ENCODE results near the gene GPATCH11. TPM values are rescaled to one million over a fixed set of nuclear protein-coding genes. Genes with fewer than 3 reads are reported as not detected.

Gene GPATCH11
- total and polyA plus RNA-seq, 2 of the 4 experiments (the other 2 are of a cell fraction), result 3.9 to 4.7 TPM

DNA sequence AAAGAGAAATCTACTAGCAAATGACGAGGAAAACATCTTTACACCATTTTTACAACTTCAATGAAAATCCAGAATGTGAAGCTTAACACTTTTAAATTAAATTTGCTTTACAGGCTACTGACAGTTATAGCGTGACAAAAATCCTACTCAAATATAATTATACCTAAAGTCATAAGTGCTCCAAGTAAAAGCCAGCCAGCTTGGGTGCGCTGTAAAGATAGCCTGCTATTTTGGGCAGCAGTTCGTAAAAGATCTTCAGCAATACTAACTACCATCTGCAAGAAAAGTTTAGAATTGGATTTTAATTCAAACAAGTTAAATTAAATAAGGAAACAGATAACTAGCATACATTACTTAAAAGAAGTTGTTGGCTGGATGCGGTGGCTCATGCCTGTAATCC lies 22.5 kb upstream of the GPATCH11 start:
- intact Hi-C loops (cut with micrococcal nuclease) (no loop called here), dilution Hi-C loops (cut with HindIII; ENCODE audit: low sequenced_read_pairs, unreplicated experiment) (no loop called here), in situ Hi-C loops (cut with MboI; ENCODE audit: low sequenced_read_pairs) (no loop called here)
- Histone ChIP-seq H3K4me2 (ENCODE audit: low read depth, low read length) (no peak overlapping the region), H3K9ac (ENCODE audit: low read depth, low read length) (no peak overlapping the region), H4K8ac (ENCODE audit: low read depth in 2 of 2, low read length in 2 of 2) (no peak overlapping the region), H2AK9ac (replicated peaks; ENCODE audit: low read depth, low read length, poor library complexity) (no peak overlapping the region), H2BK5ac (ENCODE audit: low read depth, low read length, poor library complexity, severe bottlenecking) (no peak overlapping the region), H3K14ac (replicated peaks; ENCODE audit: low read depth, low read length) (no peak overlapping the region), H3K4me3 (ENCODE audit: insufficient read depth, low read depth, low read length) (no peak overlapping the region), H3K4me1 (ENCODE audit: control insufficient read depth, insufficient read depth, low read length) (peaks cover 2% of the 10 kb centered on the region; the same call in 1 of the 2 replicates), H2BK15ac (ENCODE audit: low read depth, low read length) (no peak overlapping the region), H2BK120ac (ENCODE audit: low read depth, low read length) (no peak overlapping the region), H2AFZ (replicated peaks; ENCODE audit: low read length, poor library complexity) (no peak overlapping the region), H3K9me3 (ENCODE audit: control insufficient read depth, insufficient read depth, low read length) (no peaks in the 10 kb centered on the region), H2AK5ac (ENCODE audit: low read depth, low read length) (no peak overlapping the region), H4K5ac (ENCODE audit: low read depth, low read length) (no peak overlapping the region), H3K27me3 (ENCODE audit: control insufficient read depth, insufficient read depth, low read length) (no peaks in the 10 kb centered on the region), H4K20me1 (ENCODE audit: insufficient read depth, low read length) (no peaks in the 10 kb centered on the region), H2BK20ac (ENCODE audit: low read depth, low read length) (no peak overlapping the region), H3K9me1 (ENCODE audit: insufficient read depth, low read length) (peaks cover 3% of the 10 kb centered on the region; the same call in 1 of the 2 replicates), H3K4ac (ENCODE audit: low read depth, low read length) (no peak overlapping the region), H3K27ac (ENCODE audit: insufficient read depth, low read length) (no peak overlapping the region), H4K91ac (ENCODE audit: insufficient read depth, low read depth, low read length) (no peak overlapping the region), H3K36me3 (ENCODE audit: control insufficient read depth, insufficient read depth, low read length) (peaks cover 22% of the 10 kb centered on the region), H3K79me1 (ENCODE audit: low read depth in 1 of 2, low read length in 2 of 2) (no peaks in the 10 kb centered on the region), H3K23ac (ENCODE audit: low read depth, low read length) (no peak overlapping the region), H3K56ac (ENCODE audit: extremely low read depth, insufficient read depth, low read length) (no peak overlapping the region), H3K18ac (ENCODE audit: low read depth, low read length) (no peak overlapping the region)
- ChIA-PET CTCF (no interaction called here), POLR2A (ENCODE audit: unreplicated experiment) (no interaction called here)
- no peak for DNase-seq
- 100% methylated on average over 1 of the region's 5 CpGs; no CpG with 5 or more reads in 1 of the 2 experiments for WGBS, 2 experiments (ENCODE audit: extremely low coverage in 2 of 2, insufficient read length in 1 of 2)
- TF ChIP-seq NFE2L2 (IDR thresholded peaks at IDR 0.05; ENCODE audit: low read depth, low read length) (no peak), BHLHE40 (IDR thresholded peaks at IDR 0.05; ENCODE audit: low read depth, low read length) (no peak), POLR2A (IDR thresholded peaks at IDR 0.05; ENCODE audit: low read depth, low read length) (no peak), SMC3 (IDR thresholded peaks at IDR 0.05; ENCODE audit: low read depth, low read length) (no peak), MAFK (IDR thresholded peaks at IDR 0.05; ENCODE audit: low read depth, low read length) (no peak), FOS (IDR thresholded peaks at IDR 0.05; ENCODE audit: low read depth, low read length) (no peak), MAZ (IDR thresholded peaks at IDR 0.05; ENCODE audit: borderline replicate concordance, low read depth, low read length) (no peak), CEBPB (IDR thresholded peaks at IDR 0.05; ENCODE audit: low read depth, low read length) (no peak), RFX5 (IDR thresholded peaks at IDR 0.05; ENCODE audit: low read depth, low read length) (no peak), RCOR1 (IDR thresholded peaks at IDR 0.05; ENCODE audit: insufficient replicate concordance, low read length) (no peak), MXI1 (IDR thresholded peaks at IDR 0.05; ENCODE audit: borderline replicate concordance, low read depth, low read length) (no peak)
- TF ChIP-seq, protein P1, sequence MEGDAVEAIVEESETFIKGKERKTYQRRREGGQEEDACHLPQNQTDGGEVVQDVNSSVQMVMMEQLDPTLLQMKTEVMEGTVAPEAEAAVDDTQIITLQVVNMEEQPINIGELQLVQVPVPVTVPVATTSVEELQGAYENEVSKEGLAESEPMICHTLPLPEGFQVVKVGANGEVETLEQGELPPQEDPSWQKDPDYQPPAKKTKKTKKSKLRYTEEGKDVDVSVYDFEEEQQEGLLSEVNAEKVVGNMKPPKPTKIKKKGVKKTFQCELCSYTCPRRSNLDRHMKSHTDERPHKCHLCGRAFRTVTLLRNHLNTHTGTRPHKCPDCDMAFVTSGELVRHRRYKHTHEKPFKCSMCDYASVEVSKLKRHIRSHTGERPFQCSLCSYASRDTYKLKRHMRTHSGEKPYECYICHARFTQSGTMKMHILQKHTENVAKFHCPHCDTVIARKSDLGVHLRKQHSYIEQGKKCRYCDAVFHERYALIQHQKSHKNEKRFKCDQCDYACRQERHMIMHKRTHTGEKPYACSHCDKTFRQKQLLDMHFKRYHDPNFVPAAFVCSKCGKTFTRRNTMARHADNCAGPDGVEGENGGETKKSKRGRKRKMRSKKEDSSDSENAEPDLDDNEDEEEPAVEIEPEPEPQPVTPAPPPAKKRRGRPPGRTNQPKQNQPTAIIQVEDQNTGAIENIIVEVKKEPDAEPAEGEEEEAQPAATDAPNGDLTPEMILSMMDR (conservative IDR thresholded peaks at IDR 0.05; ENCODE audit: low read depth, low read length), result no peak
- TF ChIP-seq, protein P2, sequence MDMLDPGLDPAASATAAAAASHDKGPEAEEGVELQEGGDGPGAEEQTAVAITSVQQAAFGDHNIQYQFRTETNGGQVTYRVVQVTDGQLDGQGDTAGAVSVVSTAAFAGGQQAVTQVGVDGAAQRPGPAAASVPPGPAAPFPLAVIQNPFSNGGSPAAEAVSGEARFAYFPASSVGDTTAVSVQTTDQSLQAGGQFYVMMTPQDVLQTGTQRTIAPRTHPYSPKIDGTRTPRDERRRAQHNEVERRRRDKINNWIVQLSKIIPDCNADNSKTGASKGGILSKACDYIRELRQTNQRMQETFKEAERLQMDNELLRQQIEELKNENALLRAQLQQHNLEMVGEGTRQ (IDR thresholded peaks at IDR 0.05; ENCODE audit: low read depth, low read length), result no peak
- TF ChIP-seq, protein P3, sequence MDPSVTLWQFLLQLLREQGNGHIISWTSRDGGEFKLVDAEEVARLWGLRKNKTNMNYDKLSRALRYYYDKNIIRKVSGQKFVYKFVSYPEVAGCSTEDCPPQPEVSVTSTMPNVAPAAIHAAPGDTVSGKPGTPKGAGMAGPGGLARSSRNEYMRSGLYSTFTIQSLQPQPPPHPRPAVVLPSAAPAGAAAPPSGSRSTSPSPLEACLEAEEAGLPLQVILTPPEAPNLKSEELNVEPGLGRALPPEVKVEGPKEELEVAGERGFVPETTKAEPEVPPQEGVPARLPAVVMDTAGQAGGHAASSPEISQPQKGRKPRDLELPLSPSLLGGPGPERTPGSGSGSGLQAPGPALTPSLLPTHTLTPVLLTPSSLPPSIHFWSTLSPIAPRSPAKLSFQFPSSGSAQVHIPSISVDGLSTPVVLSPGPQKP (IDR thresholded peaks at IDR 0.05; ENCODE audit: borderline replicate concordance, low read depth, low read length), result no peak
- no peak for ATAC-seq (ENCODE audit: low read depth)
- BruUV-seq (replicated peaks), result no TSS peak

Measured in IMR-90 (cell line).